Stimulated activated CD4-positive, alpha-beta T cell treated with anti-CD3 and anti-CD28 coated beads, Interleukin-4, amount 100 ng/mL, for 4 hours (primary cell): ENCODE results near the gene IER3.
"Not testable (repeated sequence)": the region's sequence is repeated elsewhere in the genome, so short reads cannot be mapped to it uniquely, and the experiment has no call there.

ENCODE experiments used
- DNase-seq, 2 experiments: peaks; one replicate each; pipeline ENCODE4 v3.0.0-alpha.2; 2020

The IER3 gene

GRCh38 chr6:30767944-30768301 is 23.6 kb upstream of the IER3 start:
- no peak for DNase-seq

- no peak for DNase-seq
Measured at GRCh38 chr6:30767158-30767943, 23.0 kb upstream of the IER3 start.

- no peak for DNase-seq
Measured at GRCh38 chr6:30766461-30767157, 22.3 kb upstream of the IER3 start.

GRCh38 chr6:30765495-30765894 is 21.1 kb upstream of the IER3 start:
- DNase-seq, result not testable (repeated sequence)

- not testable (repeated sequence) for DNase-seq
Measured at GRCh38 chr6:30764490-30765043, 20.2 kb upstream of the IER3 start.

- no peak for DNase-seq
Measured at GRCh38 chr6:30763618-30764489, 19.5 kb upstream of the IER3 start.

- DNase-seq, result no peak
Measured at GRCh38 chr6:30763155-30763617, 18.8 kb upstream of the IER3 start.

- no peak for DNase-seq
Measured at GRCh38 chr6:30761791-30762429, 17.6 kb upstream of the IER3 start.

- DNase-seq, result no peak
Measured at GRCh38 chr6:30760549-30760948, 16.2 kb upstream of the IER3 start.

- no peak for DNase-seq
Measured at GRCh38 chr6:30759575-30760239, 15.4 kb upstream of the IER3 start.

GRCh38 chr6:30757261-30757904 is 13.0 kb upstream of the IER3 start:
- no peak for DNase-seq

GRCh38 chr6:30756405-30757003 is 12.2 kb upstream of the IER3 start:
- DNase-seq, result not testable (repeated sequence)

GRCh38 chr6:30754631-30755030 is 10.3 kb upstream of the IER3 start:
- no peak for DNase-seq

GRCh38 chr6:30752157-30752927 is 8.0 kb upstream of the IER3 start:
- DNase-seq, result no peak

GRCh38 chr6:30750379-30750668 is 6.0 kb upstream of the IER3 start:
- no peak for DNase-seq

GRCh38 chr6:30749554-30750378 is 5.4 kb upstream of the IER3 start:
- DNase-seq, result no peak

- no peak for DNase-seq
Measured at GRCh38 chr6:30748851-30749540, 4.6 kb upstream of the IER3 start.

- DNase-seq, result no peak
Measured at GRCh38 chr6:30747902-30748769, 3.8 kb upstream of the IER3 start.
